Adrenal gland (tissue), 12 donors: ENCODE data around the gene MUC2. TPM values are rescaled to one million over a fixed set of nuclear protein-coding genes. Genes with fewer than 3 reads are reported as not detected.
A peak's percentile ranks its signal among the peaks of the same experiment; 100 is the strongest.

ENCODE experiments used
- DNase-seq, 7 donors: peaks; one replicate each; pipeline ENCODE4 v3.0.0-alpha.2; 2019 to 2020
- H3K27ac ChIP-seq, 5 donors: fragments of 200-600 bp; sonication (generic) in 4 of 5; 1 replicate in 3 of 5; 2 replicates in 2 of 5; pipeline versions ENCODE4 v1.5.1 to v1.8.0; 2016 to 2020; ENCODE audit warnings: mild to moderate bottlenecking in 1 of 5
- H3K27me3 ChIP-seq: fragments of 200-600 bp; 2 replicates; pipeline ENCODE4 v1.8.0; 2021
- H3K36me3 ChIP-seq, 2 donors: fragments of 200-600 bp; replicated peaks in 1 of 2; 1 replicate in 1 of 2; 2 replicates in 1 of 2; pipeline versions ENCODE4 v1.5.1 to v1.8.0; 2018 to 2022
- H3K4me1 ChIP-seq, 2 donors: fragments of 200-600 bp; replicated peaks in 1 of 2; 1 replicate in 1 of 2; 2 replicates in 1 of 2; pipeline versions ENCODE4 v1.5.1 to v1.8.0; 2018 to 2021
- H3K4me3 ChIP-seq, 4 donors: fragments of 200-600 bp; sonication (generic) in 3 of 4; one replicate each; pipeline ENCODE4 v1.5.1; 2016 to 2018
- H3K9me3 ChIP-seq, 3 donors: fragments of 200-600 bp; sonication (generic) in 1 of 3; replicated peaks in 1 of 3; 1 replicate in 2 of 3; 2 replicates in 1 of 3; pipeline versions ENCODE4 v1.5.1 to v1.8.0; 2016 to 2021
- CTCF ChIP-seq, 6 experiments: fragments of 450-650 bp in 4 of 6; fragments of 200-600 bp in 2 of 6; sonication (generic) in 1 of 6; IDR thresholded peaks; 1 replicate in 5 of 6; 2 replicates in 1 of 6; pipeline versions ENCODE4 v1.5.1 to v1.8.0; 2016 to 2021; ENCODE audit warnings: antibody characterized with exemption in 6 of 6, mild to moderate bottlenecking in 2 of 6, moderate library complexity in 1 of 6
- POLR2A ChIP-seq, 2 donors: fragments of 450-650 bp; IDR thresholded peaks; one replicate each; pipeline ENCODE4 v1.6.1; 2017; ENCODE audit warnings: antibody characterized with exemption in 2 of 2, mild to moderate bottlenecking in 2 of 2, moderate library complexity in 1 of 2
- WGBS, 4 donors: extraction: QIAGEN DNeasy Blood & Tissue Kit in 2 of 4; methylation state at CpG; one replicate each; pipeline versions ENCODE4 v1.1.5 to v1.1.7; 2013 to 2017; 5-methylcytosine and 5-hydroxymethylcytosine counted together
- intact Hi-C, 2 donors: fragments of 100-400 bp; cut with DNase I; formaldehyde crosslinking; loops; one replicate each; pipeline versions ENCODE4 v1.14.1 to v1.15.0; 2022 to 2023
- polyA plus RNA-seq, 3 donors: library from polyadenylated mRNA; stranded (reverse); fragments of 200-250 nt in 2 of 3; fragments of 350-450 nt in 1 of 3; fragmentation: Illumina TruSeq in 1 of 3; extraction: RNeasy Lipid Tissue Mini Kit (QIAGEN cat#74804) in 1 of 3; gene quantifications; one replicate each; pipeline ENCODE4 v1.2.3, GENCODE V29; 2013 to 2014
- total RNA-seq, 9 donors: library from RNA; depleted of rRNA in 4 of 9; stranded (reverse); fragments of >200 nt in 4 of 9; fragments of 120-200 nt in 1 of 9; fragmentation: NEBNext Ultra II Directional in 1 of 9; extraction: Animal tissue kit (Norgen Biotek cat#: 25700) in 1 of 9; gene quantifications; one replicate each; pipeline versions ENCODE4 v1.1.0 to v1.2.4, GENCODE V29; 2013 to 2023
- donor health status: healthy with polysubstance abuse.
- donor health status: Bipolar disorder and iron deficiency.
- donor health status: DM: yes; HTN: yes; CAD: no.
- donor health status: DM: no; HTN: no; CAD: no.
- donor health status: DM: no; HTN: no; CAD: no.
- donor health status: DM: yes; HTN: yes; CAD: no.

MUC2 gene
- total and polyA plus RNA-seq, 12 donors, result under 0.01 to 0.31 (median 0.12) TPM; not detected in 7

GRCh38 chr11:1077417-1078119 is 2.9 kb downstream of the MUC2 start:
- peaks cover 0 to 6% of the 10 kb centered on the region in 2 donors for H3K4me1 ChIP-seq
- H3K9me3 ChIP-seq, result no peaks in the 10 kb centered on the region
- intact Hi-C loops, result no loop called here
- no peak overlapping the region for H3K4me3 ChIP-seq
- TF ChIP-seq POLR2A (IDR thresholded peaks at IDR 0.05), result no peak
- no peak for TF ChIP-seq CTCF (IDR thresholded peaks at IDR 0.05)
- no peak overlapping the region for H3K27ac ChIP-seq
- H3K27me3 ChIP-seq, result no peaks in the 10 kb centered on the region
- WGBS, 4 donors, result 50 to 74% (median 72%) methylated on average over 2 to 33 of the region's 33 CpGs
- H3K36me3 ChIP-seq, result no peaks in the 10 kb centered on the region
- no peak for DNase-seq

GRCh38 chr11:1078191-1078601 is 3.5 kb downstream of the MUC2 start:
- Histone ChIP-seq H3K36me3 (no peaks in the 10 kb centered on the region), H3K4me3 (no peak overlapping the region), H3K4me1 (peaks cover 0 to 3% of the 10 kb centered on the region in 2 donors), H3K9me3 (no peaks in the 10 kb centered on the region), H3K27me3 (no peaks in the 10 kb centered on the region), H3K27ac (no peak overlapping the region)
- TF ChIP-seq CTCF (IDR thresholded peaks at IDR 0.05) (no peak), POLR2A (IDR thresholded peaks at IDR 0.05) (no peak)
- intact Hi-C loops, result no loop called here
- peak in 1 of 7 donors; percentile 14 for DNase-seq
- WGBS, 4 donors, result 81 to 85% (median 84%) methylated on average over 30 to 39 of the region's 39 CpGs; no CpG with 5 or more reads in 1 of the 4 donors

GRCh38 chr11:1081601-1082311 is 7.1 kb downstream of the MUC2 start:
- Histone ChIP-seq H3K9me3 (no peaks in the 10 kb centered on the region), H3K36me3 (no peaks in the 10 kb centered on the region), H3K27ac (no peak overlapping the region), H3K27me3 (no peaks in the 10 kb centered on the region), H3K4me3 (no peak overlapping the region), H3K4me1 (no peaks in the 10 kb centered on the region)
- TF ChIP-seq POLR2A (IDR thresholded peaks at IDR 0.05), result no peak
- TF ChIP-seq CTCF (IDR thresholded peaks at IDR 0.05), result no peak
- WGBS, 4 donors, result 79 to 84% (median 83%) methylated on average over 16 to 33 of the region's 33 CpGs; no CpG with 5 or more reads in 1 of the 4 donors
- intact Hi-C loops, result no loop called here
- DNase-seq, result peak in 1 of 7 donors; percentile 6

DNA sequence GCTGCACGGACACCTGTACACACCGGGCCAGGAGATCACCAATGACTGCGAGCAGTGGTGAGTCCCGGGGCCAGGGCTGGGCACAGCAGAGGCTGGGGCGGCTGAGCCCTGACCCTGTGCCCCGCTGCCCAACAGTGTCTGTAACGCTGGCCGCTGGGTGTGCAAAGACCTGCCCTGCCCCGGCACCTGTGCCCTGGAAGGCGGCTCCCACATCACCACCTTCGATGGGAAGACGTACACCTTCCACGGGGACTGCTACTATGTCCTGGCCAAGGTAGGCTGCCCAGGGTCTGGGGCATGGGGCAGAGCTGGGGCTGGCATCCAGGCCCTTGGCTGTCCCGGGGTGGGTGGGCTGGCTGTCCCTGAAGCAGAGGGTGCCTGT is 7.7 kb downstream of the MUC2 start:
- TF ChIP-seq CTCF (IDR thresholded peaks at IDR 0.05) (no peak), POLR2A (IDR thresholded peaks at IDR 0.05) (no peak)
- H3K36me3 ChIP-seq, result no peaks in the 10 kb centered on the region
- DNase-seq, result no peak
- H3K9me3 ChIP-seq, result no peaks in the 10 kb centered on the region
- 79 to 100% (median 91%) methylated on average over 3 to 14 of the region's 14 CpGs; no CpG with 5 or more reads in 1 of the 4 donors for WGBS, 4 donors
- H3K4me1 ChIP-seq, result no peaks in the 10 kb centered on the region
- no peak overlapping the region for H3K4me3 ChIP-seq
- H3K27ac ChIP-seq, result no peak overlapping the region
- intact Hi-C loops, result no loop called here
- H3K27me3 ChIP-seq, result no peaks in the 10 kb centered on the region
